Central memory CD8-positive, alpha-beta T cell (primary cell): ENCODE measurements around the gene INSM1.

Experiments used
- ATAC-seq: fragments of 150-1000 bp; cut with Tn5 transposase; replicated peaks from 2 replicates; pipeline ENCODE4 v1.10.0; 2022; ENCODE audit warnings: mild to moderate bottlenecking, moderate FRiP score, moderate number of reproducible peaks; ENCODE audit not compliant: poor library complexity, severe bottlenecking; ENCODE audit errors: extremely low read depth
- DNase-seq, 2 donors: peaks; one replicate each; pipeline ENCODE4 v3.0.0; 2021; ENCODE audit warnings: low spot score in 2 of 2
- H3K27ac Mint-ChIP-seq: one replicate; pipeline ENCODE4 v1.8.0; 2022; ENCODE audit warnings: low read depth, mild to moderate bottlenecking, moderate library complexity, mixed read lengths
- H3K27me3 Mint-ChIP-seq: one replicate; pipeline ENCODE4 v1.8.0; 2022; ENCODE audit warnings: mixed read lengths
- H3K36me3 Mint-ChIP-seq: one replicate; pipeline ENCODE4 v1.8.0; 2022; ENCODE audit warnings: mild to moderate bottlenecking, moderate library complexity, mixed read lengths; ENCODE audit not compliant: insufficient read depth
- H3K4me1 Mint-ChIP-seq: one replicate; pipeline ENCODE4 v1.8.0; 2022; ENCODE audit warnings: mixed read lengths
- H3K4me3 Mint-ChIP-seq: one replicate; pipeline ENCODE4 v1.8.0; 2022; ENCODE audit warnings: mild to moderate bottlenecking, moderate library complexity, mixed read lengths
- H3K9me3 Mint-ChIP-seq: one replicate; pipeline ENCODE4 v1.8.0; 2022; ENCODE audit warnings: mixed read lengths

The INSM1 gene

DNA sequence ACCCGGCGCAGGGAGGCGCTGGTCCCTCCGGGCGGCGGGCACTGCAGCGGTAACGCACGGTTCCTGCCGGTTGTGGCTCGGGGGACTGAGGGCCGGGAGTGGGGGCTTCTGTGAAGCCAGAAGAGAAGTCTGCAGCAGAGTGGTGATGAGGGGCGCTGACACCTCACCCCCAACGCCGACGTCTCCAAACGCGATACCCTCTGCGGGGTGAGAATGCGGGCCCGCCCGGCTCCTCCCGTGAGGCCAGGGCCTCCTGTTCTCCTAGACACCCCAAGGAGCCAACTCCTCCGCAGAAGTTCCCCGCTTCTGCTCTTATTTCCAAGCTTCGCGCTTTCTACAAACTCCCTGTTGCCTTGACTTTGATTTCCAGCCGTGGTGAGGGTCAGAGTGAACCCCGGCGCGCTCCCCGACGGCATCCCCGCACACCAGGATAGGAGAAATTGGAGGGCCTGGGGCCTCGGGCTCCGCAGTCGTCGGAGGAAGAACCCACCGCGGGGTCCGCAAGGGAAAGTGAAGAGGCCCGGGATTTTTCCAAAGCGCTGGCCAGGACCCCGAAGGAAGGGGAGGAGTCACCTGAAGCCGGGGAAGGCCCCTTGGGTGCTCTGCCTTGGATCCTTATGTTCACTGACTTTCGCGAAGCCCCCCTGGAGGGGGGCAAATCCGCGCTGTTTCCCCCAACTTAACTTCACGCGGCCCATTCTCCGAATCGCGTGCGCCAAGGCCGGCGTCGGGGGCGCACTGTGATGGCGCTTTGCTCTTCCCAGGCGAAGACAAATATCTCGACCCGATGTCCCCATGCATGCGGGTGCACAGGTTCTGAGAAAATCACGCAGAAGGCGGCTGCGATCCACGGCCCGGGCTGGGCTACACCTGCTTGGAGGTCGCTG, 3.1 kb upstream of the INSM1 start:
- peaks cover 13% of the 10 kb centered on the region for H3K4me1 Mint-ChIP-seq
- H3K27me3 Mint-ChIP-seq, result peaks cover 67% of the 10 kb centered on the region
- no peaks in the 10 kb centered on the region for H3K9me3 Mint-ChIP-seq
- peak overlapping the region; percentile 59 for H3K27ac Mint-ChIP-seq
- ATAC-seq (no peak), DNase-seq (no peak)
- no peak overlapping the region for H3K4me3 Mint-ChIP-seq
- peaks cover 1% of the 10 kb centered on the region for H3K36me3 Mint-ChIP-seq

DNA sequence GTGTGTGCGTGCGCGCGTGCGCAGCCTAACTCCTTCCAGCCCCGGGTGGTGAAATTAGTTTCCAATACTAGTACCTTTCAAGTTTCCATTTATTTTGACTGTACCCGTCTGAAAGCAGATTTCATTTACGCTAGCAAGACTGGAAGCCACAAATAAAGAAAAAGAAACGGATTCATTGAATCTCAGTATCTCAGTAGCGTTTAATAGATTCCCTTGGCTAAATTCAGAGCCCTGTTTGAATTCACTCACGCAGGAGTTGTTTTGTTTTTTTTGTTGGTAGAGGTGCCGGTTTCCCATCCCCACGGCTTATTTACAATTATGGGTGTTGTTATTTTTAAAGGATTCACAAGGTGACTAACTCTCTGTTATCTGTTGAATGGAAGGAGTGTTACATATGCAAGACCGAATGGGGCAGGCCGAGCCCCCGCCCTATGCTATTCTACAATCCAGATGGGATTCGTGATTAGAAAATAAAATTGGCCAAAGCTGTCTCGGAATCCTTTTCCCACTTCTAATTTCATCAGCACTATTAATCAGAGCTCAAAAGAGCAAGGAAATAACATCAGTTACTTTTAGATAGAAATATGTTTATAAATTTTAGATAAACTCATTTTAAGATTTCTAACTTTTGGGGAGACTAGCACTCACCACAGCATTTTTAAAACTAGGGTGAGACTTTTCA, 2.3 kb upstream of the INSM1 start:
- no peak overlapping the region for H3K4me3 Mint-ChIP-seq

GRCh38 chr20:20366551-20366875, 1.4 kb upstream of the INSM1 start:
- peak overlapping the region; percentile 44 for H3K4me3 Mint-ChIP-seq

More for the DNA sequence above, 2.3 kb upstream of the INSM1 start:
- H3K36me3 Mint-ChIP-seq, result peaks cover 1% of the 10 kb centered on the region
- no peak for ATAC-seq
- no peak overlapping the region for H3K27ac Mint-ChIP-seq
- DNase-seq, result no peak
- H3K27me3 Mint-ChIP-seq, result peaks cover 71% of the 10 kb centered on the region
- peaks cover 6% of the 10 kb centered on the region for H3K4me1 Mint-ChIP-seq
- no peaks in the 10 kb centered on the region for H3K9me3 Mint-ChIP-seq

GRCh38 chr20:20366876-20367574, 879 bp upstream of the INSM1 start:
- peaks cover 71% of the 10 kb centered on the region for H3K27me3 Mint-ChIP-seq
- H3K4me1 Mint-ChIP-seq, result no peaks in the 10 kb centered on the region
- H3K4me3 Mint-ChIP-seq, result peak overlapping the region; percentile 43
- DNase-seq (no peak), ATAC-seq (no peak)
- no peaks in the 10 kb centered on the region for H3K9me3 Mint-ChIP-seq
- no peak overlapping the region for H3K27ac Mint-ChIP-seq
- H3K36me3 Mint-ChIP-seq, result peaks cover 1% of the 10 kb centered on the region

More at GRCh38 chr20:20366551-20366875, 1.4 kb upstream of the INSM1 start:
- ATAC-seq, result no peak
- H3K36me3 Mint-ChIP-seq, result peaks cover 1% of the 10 kb centered on the region
- H3K9me3 Mint-ChIP-seq, result no peaks in the 10 kb centered on the region
- no peak overlapping the region for H3K27ac Mint-ChIP-seq
- peaks cover 71% of the 10 kb centered on the region for H3K27me3 Mint-ChIP-seq
- H3K4me1 Mint-ChIP-seq, result no peaks in the 10 kb centered on the region
- no peak for DNase-seq

GRCh38 chr20:20368418-20369249, 730 bp downstream of the INSM1 start:
- no peaks in the 10 kb centered on the region for H3K36me3 Mint-ChIP-seq
- peaks cover 71% of the 10 kb centered on the region for H3K27me3 Mint-ChIP-seq
- H3K9me3 Mint-ChIP-seq, result no peaks in the 10 kb centered on the region
- H3K4me3 Mint-ChIP-seq, result no peak overlapping the region
- DNase-seq, result no peak
- H3K27ac Mint-ChIP-seq, result no peak overlapping the region
- H3K4me1 Mint-ChIP-seq, result no peaks in the 10 kb centered on the region
- no peak for ATAC-seq

DNA sequence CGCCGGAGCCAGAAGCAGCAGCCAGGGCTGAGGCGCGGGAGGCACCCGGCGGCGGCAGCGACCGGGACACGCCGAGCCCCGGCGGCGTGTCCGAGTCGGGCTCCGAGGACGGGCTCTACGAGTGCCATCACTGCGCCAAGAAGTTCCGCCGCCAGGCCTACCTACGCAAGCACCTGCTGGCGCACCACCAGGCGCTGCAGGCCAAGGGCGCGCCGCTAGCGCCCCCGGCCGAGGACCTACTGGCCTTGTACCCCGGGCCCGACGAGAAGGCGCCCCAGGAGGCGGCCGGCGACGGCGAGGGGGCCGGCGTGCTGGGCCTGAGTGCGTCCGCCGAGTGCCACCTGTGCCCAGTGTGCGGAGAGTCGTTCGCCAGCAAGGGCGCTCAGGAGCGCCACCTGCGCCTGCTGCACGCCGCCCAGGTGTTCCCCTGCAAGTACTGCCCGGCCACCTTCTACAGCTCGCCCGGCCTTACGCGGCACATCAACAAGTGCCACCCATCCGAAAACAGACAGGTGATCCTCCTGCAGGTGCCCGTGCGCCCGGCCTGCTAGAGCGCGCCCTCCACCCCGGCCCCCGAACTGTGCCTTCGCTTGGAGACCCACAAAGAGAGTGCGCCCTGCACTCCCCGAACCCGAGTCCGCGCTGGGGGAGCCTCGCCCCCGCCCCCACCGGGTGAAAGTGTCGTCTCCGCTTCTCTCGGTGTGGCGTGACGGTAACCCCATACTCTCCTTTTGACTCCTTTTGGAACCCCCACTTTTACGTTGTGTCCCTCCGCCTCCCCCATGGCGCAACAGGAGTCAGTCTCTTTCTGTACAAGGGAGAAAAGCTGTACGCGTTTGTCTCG, 1.6 kb downstream of the INSM1 start:
- DNase-seq, result no peak
- no peaks in the 10 kb centered on the region for H3K9me3 Mint-ChIP-seq
- no peaks in the 10 kb centered on the region for H3K4me1 Mint-ChIP-seq
- H3K27ac Mint-ChIP-seq, result no peak overlapping the region
- H3K27me3 Mint-ChIP-seq, result peaks cover 74% of the 10 kb centered on the region
- H3K4me3 Mint-ChIP-seq, result peak overlapping the region; percentile 60
- no peak for ATAC-seq
- no peaks in the 10 kb centered on the region for H3K36me3 Mint-ChIP-seq

DNA sequence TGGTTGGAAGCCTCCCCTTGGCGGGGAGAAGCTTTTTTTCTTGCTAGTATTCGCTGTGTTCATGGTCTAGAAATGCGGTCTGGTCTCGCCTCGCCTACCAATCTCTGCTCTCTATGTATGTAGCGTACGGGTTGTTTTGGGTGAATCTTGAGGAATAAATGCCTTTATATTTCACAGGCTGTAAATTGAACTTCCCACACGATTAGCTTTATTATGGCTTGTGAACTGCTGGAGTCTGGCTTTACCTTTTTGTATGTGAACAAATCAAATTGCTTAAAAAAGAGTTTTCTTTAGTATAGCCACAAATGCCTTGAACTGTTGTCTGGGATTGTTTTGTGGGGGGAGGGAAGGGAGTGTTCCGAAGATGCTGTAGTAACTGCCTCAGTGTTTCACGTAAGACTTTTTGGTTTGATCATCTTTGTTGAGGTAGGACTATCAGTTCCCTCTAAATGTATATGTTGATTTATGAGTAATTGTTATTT, 2.2 kb downstream of the INSM1 start:
- Mint-ChIP-seq H3K36me3 (peaks cover 1% of the 10 kb centered on the region), H3K4me3 (peak overlapping the region; percentile 60), H3K27me3 (peaks cover 74% of the 10 kb centered on the region), H3K9me3 (no peaks in the 10 kb centered on the region), H3K4me1 (no peaks in the 10 kb centered on the region), H3K27ac (no peak overlapping the region)
- ATAC-seq (no peak), DNase-seq (no peak)

DNA sequence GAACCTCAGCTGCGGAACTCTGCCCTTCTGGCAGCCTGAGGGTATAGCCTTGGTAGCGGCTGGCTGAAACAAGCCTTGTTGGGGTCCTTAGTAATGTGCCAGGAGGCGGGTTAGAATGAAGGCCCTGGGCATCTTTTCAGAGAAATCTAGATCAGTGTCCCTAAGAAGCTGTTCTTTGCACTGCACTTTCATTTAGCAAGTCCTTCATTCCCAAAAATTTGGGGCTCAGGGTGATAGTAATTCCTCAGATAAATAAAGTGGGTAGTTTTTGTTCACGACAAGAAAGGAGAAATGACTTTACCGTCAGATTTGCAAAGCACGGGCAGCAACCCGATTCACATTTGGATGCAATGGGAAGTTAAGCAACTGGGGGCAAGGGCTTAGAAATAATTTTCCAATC, 3.2 kb downstream of the INSM1 start:
- Mint-ChIP-seq H3K36me3 (peaks cover 1% of the 10 kb centered on the region), H3K27ac (no peak overlapping the region), H3K4me1 (no peaks in the 10 kb centered on the region), H3K9me3 (no peaks in the 10 kb centered on the region), H3K27me3 (peaks cover 74% of the 10 kb centered on the region), H3K4me3 (no peak overlapping the region)
- no peak for DNase-seq
- no peak for ATAC-seq

DNA sequence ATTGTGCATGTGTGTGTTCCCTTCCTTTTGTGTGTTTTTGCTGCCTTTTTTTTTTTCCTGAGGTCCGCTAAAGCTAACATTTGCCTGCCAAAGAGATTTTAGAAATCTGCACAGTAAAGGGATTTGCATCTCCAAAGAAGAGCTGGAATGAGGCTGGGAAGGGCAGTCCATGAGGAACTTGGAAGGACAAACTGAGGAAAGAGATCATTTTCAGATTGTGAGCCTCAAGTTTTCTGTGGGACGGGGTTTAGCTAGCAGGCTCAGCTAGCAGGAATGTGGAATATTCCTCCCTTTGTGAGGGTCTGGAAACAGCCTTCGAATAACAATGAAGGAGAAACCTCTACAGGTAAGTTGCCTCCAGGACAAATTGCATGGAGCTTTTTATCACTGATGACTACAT, 3.8 kb downstream of the INSM1 start:
- no peak overlapping the region for H3K4me3 Mint-ChIP-seq
- peaks cover 1% of the 10 kb centered on the region for H3K36me3 Mint-ChIP-seq
- no peak for ATAC-seq
- no peak overlapping the region for H3K27ac Mint-ChIP-seq
- no peaks in the 10 kb centered on the region for H3K9me3 Mint-ChIP-seq
- H3K27me3 Mint-ChIP-seq, result peaks cover 71% of the 10 kb centered on the region
- no peaks in the 10 kb centered on the region for H3K4me1 Mint-ChIP-seq
- DNase-seq, result no peak

DNA sequence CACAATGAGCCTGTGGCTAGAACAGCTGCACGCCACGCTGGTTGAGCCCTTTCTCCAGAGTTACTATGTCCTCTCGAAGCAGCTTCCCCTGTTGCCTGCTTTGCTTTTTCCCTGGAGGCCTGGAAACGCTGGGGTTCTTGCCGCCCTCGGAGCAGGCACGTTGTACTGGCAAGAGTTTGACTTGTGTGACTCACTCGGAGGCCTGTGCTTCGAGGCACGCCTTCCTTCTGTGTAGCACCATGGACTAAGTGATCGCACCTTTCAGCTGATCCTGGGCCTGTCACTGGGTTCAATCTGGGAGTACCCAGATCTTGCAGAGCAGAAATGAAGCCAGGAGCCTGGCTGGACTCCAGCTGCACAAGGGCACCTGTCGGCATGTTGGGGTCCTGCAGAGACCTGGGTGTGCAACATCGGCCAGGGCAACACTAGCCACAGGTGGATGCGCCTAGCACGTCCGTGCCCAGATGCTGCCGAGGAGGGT, 5.2 kb downstream of the INSM1 start:
- peaks cover 70% of the 10 kb centered on the region for H3K27me3 Mint-ChIP-seq
- H3K4me3 Mint-ChIP-seq, result no peak overlapping the region
- DNase-seq (no peak), ATAC-seq (no peak)
- peaks cover 1% of the 10 kb centered on the region for H3K36me3 Mint-ChIP-seq
- no peak overlapping the region for H3K27ac Mint-ChIP-seq
- H3K9me3 Mint-ChIP-seq, result no peaks in the 10 kb centered on the region
- H3K4me1 Mint-ChIP-seq, result no peaks in the 10 kb centered on the region

DNA sequence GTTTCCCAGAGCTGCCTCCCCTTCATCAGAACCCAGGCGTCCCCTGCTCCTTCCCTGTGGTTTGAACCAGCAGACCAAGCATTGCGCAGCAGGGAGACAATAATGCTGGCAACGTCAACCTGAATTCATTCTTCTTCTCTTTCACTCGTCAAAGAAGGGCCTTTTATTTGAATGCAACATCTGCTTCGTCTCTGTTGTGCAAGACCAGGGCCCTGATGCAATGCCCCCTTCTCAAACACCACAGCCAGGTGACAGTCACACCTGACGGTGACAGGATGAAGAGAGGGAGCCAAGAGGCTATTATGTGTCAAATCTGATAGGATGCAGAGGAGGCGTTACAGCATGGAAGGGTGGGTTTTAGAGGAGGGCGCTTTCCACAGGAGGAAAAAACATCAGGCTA, 8.0 kb downstream of the INSM1 start:
- Mint-ChIP-seq H3K36me3 (peaks cover 3% of the 10 kb centered on the region), H3K9me3 (no peaks in the 10 kb centered on the region), H3K27ac (no peak overlapping the region), H3K4me3 (no peak overlapping the region), H3K4me1 (no peaks in the 10 kb centered on the region), H3K27me3 (peaks cover 71% of the 10 kb centered on the region)
- DNase-seq (no peak), ATAC-seq (no peak)
